Inflammatory macrophage treated with lipopolysaccharide for 1 hour (primary cell): Measurements from ENCODE around the gene PLEKHM2.

Experiments used
- DNase-seq, 2 donors: peaks; one replicate each; pipeline ENCODE4 v3.0.0-alpha.2; 2020 to 2022

PLEKHM2 gene

DNA sequence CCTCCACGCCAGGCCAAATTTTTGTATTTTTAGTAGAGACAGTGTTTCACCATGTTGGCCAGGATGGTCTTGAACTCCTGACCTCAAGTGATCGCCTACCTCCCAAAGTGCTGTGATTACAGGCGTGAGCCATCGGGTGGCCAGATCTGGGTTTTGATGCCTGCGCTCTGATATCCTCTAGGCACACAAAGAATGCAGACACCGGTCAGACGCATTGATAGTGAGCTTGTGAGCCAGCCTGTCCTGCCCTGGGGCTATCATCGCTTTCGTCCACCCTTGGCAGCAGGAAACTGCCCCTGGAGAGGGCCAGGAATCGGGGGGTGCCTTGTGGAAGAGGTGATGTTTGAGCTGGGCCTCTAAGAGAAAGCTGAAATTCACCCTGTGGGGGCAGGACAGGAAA, 78.4 kb downstream of the PLEKHM2 start:
- no peak for DNase-seq

DNA sequence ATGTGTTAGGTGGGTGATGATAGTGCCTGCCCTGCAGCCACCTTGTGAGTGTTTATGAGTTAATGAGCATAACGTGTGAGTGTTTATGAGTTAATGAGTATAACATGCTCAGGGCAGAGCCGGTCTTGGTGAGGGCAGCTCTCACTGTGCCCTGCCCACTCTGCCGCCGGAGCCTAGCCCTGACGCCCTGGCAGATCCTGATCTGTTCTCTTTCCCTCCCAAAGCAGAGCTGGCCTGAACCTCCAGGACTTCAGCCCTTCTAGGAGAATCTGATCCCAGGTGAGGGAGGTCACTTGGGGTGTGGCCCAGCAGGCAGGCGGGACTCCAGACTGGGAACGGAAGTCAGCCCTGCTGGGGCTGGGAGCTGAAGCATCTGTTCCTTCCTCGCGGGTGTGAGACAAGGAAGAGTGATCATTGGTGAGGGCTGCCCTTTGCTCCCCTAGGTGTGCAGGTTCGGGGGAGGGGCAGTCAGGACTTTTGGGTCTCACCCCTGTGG, 80.2 kb downstream of the PLEKHM2 start:
- DNase-seq = no peak

DNA sequence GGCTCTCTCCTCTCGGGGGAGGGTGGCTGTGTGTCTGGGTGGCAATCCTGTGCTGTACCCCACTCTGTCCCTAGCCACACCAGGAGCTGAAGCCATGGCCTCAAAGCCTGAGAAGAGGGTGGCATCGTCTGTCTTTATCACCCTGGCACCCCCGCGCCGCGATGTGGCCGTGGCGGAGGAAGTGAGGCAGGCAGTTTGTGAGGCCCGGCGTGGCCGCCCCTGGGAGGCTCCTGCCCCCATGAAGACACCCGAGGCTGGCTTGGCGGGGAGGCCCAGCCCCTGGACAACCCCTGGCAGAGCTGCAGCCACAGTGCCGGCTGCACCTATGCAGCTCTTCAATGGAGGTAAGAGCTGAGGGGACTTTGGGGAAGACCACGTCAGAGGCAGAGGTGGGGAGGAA, 80.8 kb downstream of the PLEKHM2 start:
- DNase-seq = no peak

DNA sequence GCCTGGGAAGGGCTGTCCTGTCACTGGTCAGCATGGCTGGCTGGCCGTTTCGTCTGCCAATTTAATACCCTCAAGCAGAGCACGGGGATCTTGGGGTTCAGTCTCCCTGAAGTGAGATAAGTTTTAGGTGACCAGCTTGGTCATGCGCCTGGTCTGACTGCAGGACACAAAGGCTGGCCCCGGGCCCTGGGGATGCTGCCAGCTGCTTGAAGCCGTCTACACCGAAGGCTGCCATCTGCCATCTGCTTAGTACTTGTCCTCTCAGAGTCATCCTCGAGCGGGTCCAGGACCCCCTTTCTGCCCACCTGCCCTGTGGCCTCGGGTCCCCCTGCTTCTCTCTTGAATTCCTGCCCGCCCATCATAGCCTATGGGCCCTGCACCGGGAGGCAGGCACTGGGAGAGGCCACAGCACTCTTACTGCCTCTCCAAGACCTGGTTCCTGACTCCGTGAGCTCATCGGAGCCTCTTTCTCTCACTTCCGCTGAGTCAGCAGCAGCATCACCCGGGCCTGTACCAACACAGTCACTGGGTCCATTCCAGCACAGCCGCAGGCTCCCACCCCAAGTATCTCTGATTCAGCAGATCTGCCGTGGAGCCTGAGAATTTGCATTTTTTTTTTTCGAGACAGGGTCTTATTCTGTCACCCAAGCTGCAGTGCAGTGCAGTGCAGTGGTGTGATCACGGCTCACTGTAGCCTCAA, 81.5 kb downstream of the PLEKHM2 start:
- DNase-seq = no peak

DNA sequence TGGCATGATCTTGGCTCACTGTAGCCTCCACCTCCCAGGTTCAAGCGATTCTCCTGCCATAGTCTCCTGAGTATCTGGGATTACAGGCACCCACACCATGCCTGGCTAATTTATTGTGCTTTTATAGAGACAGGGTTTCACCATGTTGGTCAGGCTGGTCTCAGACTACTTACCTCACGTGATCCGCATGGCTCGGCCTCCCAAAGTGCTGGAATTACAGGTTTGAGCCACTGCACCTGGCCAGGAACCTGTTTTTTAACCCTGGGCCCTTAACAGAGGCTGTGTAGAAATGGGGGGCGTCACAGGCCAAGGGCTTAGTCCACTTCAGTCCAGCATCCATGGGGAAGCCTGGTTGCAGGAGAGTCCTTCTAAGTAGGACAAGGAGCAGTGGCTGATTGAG, 83.8 kb downstream of the PLEKHM2 start:
- DNase-seq = no peak

DNA sequence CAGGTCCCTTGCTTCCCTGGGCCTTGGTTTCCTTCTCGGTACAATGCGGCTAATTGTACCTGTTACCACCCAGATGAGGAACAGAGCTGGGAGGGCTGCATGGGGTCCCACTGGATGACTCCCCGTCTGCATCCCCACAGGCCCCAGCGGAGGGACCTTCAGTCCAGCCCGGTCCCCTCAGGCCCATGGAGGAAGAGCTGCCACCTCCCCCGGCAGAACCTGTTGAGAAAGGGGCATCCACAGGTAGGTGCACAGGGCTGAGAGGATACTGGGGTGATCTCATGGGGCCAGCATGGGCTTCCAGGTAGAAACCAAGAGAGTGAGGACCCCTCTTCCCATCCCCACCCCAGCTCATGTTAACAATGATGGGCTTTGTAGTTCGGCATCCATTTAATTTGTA, 84.3 kb downstream of the PLEKHM2 start:
- no peak for DNase-seq

DNA sequence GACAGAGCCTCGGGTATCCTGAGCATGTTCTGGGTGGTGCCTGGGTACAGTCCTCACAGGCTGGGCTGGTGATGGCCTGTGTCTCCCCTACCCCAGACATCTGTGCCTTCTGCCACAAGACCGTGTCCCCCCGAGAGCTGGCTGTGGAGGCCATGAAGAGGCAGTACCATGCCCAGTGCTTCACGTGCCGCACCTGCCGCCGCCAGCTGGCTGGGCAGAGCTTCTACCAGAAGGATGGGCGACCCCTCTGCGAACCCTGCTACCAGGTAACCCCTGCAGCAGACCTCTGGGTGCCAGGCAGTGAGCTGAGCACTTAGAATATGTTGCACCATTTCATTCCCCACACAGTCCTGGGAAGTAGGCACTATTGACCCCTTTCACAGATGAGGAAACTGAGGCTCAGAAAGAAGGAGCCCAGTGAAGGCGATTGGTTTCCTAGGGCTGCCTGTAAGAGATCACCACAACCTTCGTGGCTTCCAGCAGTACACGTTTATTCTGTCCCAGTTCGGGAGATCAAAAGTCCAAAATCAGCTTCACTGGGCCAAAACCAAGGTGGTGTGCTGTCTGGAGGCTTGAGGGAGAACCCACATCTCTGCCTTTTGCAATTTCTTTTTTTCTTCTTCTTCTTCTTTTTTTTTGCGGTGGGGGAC, 86.3 kb downstream of the PLEKHM2 start:
- DNase-seq = no peak

DNA sequence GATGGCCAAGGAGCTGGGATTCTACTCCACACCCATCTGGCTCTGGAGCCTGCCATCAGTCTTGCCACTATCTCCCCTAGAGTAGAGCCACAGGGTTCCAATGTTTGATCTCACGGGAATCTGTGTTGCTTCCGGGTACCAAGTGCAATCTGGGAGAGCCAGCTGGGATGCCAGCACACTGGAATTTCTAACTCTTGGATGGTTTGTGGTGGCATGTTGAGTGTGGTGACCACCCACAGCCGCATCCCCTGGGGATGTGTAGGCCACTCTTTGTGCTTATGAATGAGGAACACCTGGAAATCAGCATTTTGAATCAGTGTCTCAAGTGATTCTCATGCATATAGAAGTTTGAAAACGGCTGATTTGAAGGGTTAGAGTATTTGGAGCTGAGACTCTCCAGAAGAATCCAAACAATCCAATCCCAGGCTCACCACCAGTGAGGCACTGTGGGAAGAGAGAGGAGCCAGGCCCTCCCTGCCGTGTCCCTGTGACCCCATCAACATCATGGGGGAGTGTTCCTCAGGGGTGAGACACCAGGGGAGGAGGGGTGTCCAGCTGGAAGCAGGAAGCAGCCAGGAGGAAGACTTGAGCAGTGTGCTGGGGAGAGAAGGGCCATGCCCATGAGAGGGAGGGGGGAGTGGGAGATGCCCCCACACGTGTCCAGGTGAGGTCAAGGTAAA, 87.9 kb downstream of the PLEKHM2 start:
- DNase-seq = no peak

DNA sequence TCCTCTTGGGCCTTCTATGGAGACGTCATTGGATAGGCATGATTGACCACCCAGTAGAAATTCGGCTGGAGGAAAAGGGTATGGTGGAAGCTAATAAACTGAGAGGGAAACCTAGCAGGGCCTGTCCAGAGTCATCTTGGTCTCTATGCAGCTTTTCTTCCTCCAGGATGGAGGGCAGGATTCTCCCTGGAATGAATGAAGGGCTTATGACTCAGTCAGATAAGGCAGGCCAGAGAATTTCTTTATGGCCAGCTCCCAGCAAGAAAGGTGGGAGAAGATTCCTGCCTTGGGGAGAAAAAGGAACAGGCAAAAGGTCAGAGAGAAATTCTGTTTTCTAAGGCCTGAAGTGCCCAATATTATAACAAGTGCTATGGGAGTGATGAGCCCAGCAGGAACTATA, 91.6 kb downstream of the PLEKHM2 start:
- no peak for DNase-seq

DNA sequence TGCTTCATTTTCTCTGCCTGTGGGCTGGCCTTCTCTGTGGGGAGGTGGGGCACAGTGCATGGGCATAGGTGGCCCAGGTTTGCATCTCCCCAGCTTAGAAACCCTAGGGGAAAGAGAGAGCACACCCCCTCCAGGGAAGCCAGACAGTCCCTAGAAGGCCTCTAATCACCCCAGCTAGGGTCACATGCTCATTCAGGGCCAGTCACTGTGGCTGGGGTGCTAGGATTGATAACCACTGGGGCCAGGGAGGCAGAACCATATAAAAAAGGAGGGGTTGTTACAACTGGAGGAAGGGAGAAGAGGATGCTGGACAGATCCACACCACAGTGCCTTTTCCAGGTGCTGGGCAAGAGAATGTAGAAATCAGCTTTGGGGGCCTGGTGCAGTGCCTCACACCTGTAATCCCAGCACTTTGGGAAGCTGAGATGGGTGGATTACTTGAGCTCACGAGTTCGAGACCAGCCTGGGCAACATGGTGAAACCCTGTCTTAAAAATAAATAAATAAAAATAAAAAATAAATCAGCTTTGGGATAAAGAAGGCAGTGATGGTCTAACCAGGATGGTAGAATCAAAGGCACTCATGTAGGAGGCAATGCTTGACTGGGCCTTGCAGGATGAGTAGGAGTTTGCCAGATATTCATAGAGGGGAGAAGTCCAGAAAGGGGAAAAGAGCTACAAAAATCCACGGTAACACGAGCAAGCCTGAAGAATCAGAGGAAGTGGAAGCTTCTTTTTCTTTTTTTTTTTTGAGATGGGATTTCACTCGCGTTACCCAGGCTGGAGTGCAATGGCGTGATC, 94.0 kb downstream of the PLEKHM2 start:
- DNase-seq = no peak
